Lung (tissue), 12 donors: ENCODE data around the gene ZNF724. TPM values are rescaled to one million over a fixed set of nuclear protein-coding genes. Genes with fewer than 3 reads are reported as not detected.
"Not testable (repeated sequence)": the region's sequence is repeated elsewhere in the genome, so short reads cannot be mapped to it uniquely, and the experiment has no call there.

Experiments used
- ATAC-seq: fragments of 200-7000 bp; cut with Tn5 transposase; one replicate; pipeline ENCODE4 v1.9.1; 2020; ENCODE audit warnings: moderate number of reproducible peaks; ENCODE audit not compliant: insufficient read depth, low FRiP score
- DNase-seq, 3 donors: peaks; one replicate each; pipeline ENCODE4 v3.0.0-alpha.2; 2013 to 2017
- H3K27ac ChIP-seq, 2 donors: one replicate each; pipeline ENCODE4 v1.5.1; 2013; ENCODE audit warnings: mild to moderate bottlenecking in 2 of 2, moderate library complexity in 2 of 2, control low read depth in 1 of 2, inconsistent platforms in 1 of 2, low read depth in 1 of 2, low read length in 1 of 2
- H3K27me3 ChIP-seq, 3 donors: one replicate each; pipeline ENCODE4 v1.5.1; 2013; ENCODE audit warnings: low read length in 2 of 3; ENCODE audit not compliant: control insufficient read depth in 3 of 3, insufficient read depth in 3 of 3
- H3K36me3 ChIP-seq, 4 donors: one replicate each; pipeline ENCODE4 v1.5.1; 2013; ENCODE audit warnings: low read length in 4 of 4, mild to moderate bottlenecking in 1 of 4, moderate library complexity in 1 of 4; ENCODE audit not compliant: control insufficient read depth in 4 of 4, insufficient read depth in 4 of 4
- H3K4me1 ChIP-seq, 5 donors: one replicate each; pipeline ENCODE4 v1.5.1; 2013; ENCODE audit warnings: low read length in 5 of 5, mild to moderate bottlenecking in 2 of 5, moderate library complexity in 1 of 5; ENCODE audit not compliant: control insufficient read depth in 5 of 5, insufficient read depth in 5 of 5
- H3K4me3 ChIP-seq: one replicate; pipeline ENCODE4 v1.5.1; 2013; ENCODE audit warnings: mild to moderate bottlenecking, control low read depth, moderate library complexity
- H3K9ac ChIP-seq, 2 donors: one replicate each; pipeline ENCODE4 v1.5.1; 2013; ENCODE audit warnings: low read length in 2 of 2, control low read depth in 1 of 2; ENCODE audit not compliant: insufficient read depth in 1 of 2
- H3K9me3 ChIP-seq, 4 donors: one replicate each; pipeline ENCODE4 v1.5.1; 2013; ENCODE audit warnings: low read length in 3 of 4, mild to moderate bottlenecking in 1 of 4, moderate library complexity in 1 of 4; ENCODE audit not compliant: control insufficient read depth in 4 of 4, insufficient read depth in 3 of 4
- WGBS, 2 donors: extraction: QIAGEN DNeasy Blood & Tissue Kit; methylation state at CpG; one replicate each; pipeline ENCODE4 v1.1.7; 2013; 5-methylcytosine and 5-hydroxymethylcytosine counted together
- polyA plus RNA-seq, 2 donors: library from polyadenylated mRNA; stranded (reverse); fragments of 200-250 nt; gene quantifications; one replicate each; pipeline ENCODE4 v1.2.1, GENCODE V29; 2013
- total RNA-seq, 2 donors: library from RNA; depleted of rRNA in 1 of 2; stranded (reverse); fragments of >200 nt in 1 of 2; gene quantifications; one replicate each; pipeline ENCODE4 v1.2.1, GENCODE V29; 2014 to 2021
- TF ChIP-seq, protein P1 (sequence below): IDR thresholded peaks from 2 replicates; pipeline ENCODE4 v1.5.1; 2012; ENCODE audit warnings: mild to moderate bottlenecking; ENCODE audit errors: control extremely low read depth, extremely low read depth
- donor health status: control.
- donor health status: control.
- donor health status: Bipolar disorder and iron deficiency.
- donor health status: healthy.
- donor health status: DM: yes; HTN: yes; CAD: no.

ZNF724 gene
- total and polyA plus RNA-seq, 4 donors = 0.37 to 5.3 (median 2.1) TPM

DNA sequence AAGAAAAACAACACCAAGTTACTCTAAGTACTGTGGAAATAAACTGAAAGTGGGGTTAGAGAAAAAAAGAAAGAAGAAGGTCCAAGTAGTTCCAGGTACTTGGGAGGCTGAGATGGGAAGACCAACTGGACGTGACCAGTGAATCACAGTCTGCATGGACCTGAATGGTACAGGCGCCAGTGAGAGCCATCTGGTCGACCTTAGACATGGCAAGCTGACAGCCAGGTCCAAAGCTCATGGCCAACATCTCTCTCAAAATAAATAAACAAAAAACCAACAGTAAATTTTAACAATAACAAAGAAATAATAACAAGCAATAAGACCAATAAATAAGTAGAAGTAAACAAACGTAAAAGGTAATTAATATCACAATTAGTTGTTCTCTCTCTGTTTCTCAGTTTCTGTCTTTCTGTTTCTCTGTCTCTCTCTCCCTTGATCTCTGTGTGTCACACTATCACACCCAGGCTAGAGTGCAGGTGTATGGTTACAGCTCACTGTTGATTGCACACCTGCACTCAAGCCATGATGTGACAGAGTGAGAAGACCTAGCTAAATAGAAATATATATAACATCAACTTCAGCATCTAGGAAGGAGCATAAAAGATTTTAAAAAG, 31.6 kb upstream of the ZNF724 start:
- TF ChIP-seq, protein P1, sequence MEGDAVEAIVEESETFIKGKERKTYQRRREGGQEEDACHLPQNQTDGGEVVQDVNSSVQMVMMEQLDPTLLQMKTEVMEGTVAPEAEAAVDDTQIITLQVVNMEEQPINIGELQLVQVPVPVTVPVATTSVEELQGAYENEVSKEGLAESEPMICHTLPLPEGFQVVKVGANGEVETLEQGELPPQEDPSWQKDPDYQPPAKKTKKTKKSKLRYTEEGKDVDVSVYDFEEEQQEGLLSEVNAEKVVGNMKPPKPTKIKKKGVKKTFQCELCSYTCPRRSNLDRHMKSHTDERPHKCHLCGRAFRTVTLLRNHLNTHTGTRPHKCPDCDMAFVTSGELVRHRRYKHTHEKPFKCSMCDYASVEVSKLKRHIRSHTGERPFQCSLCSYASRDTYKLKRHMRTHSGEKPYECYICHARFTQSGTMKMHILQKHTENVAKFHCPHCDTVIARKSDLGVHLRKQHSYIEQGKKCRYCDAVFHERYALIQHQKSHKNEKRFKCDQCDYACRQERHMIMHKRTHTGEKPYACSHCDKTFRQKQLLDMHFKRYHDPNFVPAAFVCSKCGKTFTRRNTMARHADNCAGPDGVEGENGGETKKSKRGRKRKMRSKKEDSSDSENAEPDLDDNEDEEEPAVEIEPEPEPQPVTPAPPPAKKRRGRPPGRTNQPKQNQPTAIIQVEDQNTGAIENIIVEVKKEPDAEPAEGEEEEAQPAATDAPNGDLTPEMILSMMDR = no peak
- H3K9me3 ChIP-seq = no peaks in the 10 kb centered on the region
- 87 to 93% methylated on average over 4 of the region's 4 CpGs for WGBS, 2 donors
- no peak for ATAC-seq
- no peaks in the 10 kb centered on the region for H3K36me3 ChIP-seq
- H3K4me3 ChIP-seq = no peak overlapping the region
- no peaks in the 10 kb centered on the region for H3K4me1 ChIP-seq
- H3K9ac ChIP-seq = no peak overlapping the region
- H3K27me3 ChIP-seq = no peaks in the 10 kb centered on the region
- no peak for DNase-seq
- H3K27ac ChIP-seq = no peak overlapping the region

DNA sequence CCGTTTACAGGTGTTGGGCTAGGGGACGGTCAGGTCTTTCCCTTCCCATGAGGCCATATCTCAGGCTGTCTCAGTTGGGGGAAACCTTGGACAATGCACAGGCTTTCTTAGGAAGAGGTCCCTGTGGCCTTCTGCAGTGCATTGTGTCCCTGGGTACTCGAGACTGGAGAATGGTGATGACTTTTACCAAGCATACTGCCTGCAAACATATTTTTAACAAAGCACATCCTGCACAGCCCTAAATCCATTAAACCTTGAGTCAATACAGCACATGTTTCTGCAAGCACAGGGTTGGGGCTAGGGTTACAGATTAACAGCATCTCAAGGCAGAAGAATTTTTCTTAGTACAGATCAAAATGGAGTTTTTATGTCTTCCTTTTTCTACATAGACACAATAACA, 27.9 kb upstream of the ZNF724 start:
- H3K4me1 ChIP-seq, H3K27ac ChIP-seq, ATAC-seq, H3K4me3 ChIP-seq, H3K9ac ChIP-seq, H3K9me3 ChIP-seq, H3K27me3 ChIP-seq, H3K36me3 ChIP-seq, DNase-seq: not testable (repeated sequence)
- 60 to 66% methylated on average over 3 of the region's 3 CpGs for WGBS, 2 donors

DNA sequence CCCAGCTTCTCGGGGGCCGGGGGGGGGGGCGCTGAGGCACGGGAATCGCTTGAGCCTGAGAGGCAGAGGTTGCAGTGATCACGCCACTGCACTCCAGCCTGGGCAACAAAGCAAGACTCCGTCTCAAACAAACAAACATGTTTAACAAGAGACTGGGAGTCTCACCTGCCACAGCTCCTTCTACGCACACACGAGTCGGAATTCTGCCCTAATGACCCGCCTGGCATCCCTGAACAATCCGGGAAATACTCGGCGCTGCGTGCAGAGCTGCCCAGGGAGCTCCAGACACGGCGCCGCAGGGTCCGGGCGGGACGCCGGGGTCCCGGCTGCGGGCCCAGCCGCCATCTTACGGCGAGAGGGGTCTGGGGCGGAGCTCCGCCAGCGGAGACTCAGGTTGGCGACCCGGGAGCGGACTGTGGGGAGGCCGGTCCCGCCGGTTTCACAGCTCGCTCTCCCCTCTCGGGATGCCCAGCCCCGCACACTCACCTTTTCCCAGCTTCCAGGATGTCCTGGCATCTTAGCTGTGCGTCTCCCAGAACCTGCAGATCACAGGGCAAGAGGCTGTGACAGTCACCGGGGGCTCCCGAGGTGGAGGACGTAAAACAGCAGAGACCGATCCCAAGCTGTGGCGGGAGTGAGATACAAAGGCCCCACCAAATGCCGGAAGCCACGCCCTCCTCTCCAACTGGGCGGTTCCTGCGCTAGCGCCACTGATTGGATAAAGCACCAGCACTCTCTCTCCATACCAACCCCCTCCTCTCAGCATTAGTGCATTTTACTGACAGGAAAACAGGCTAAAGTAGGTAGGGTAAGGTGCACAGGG, 23.6 kb upstream of the ZNF724 start:
- H3K4me1 ChIP-seq = peaks cover 0 to 8% (median 0%) of the 10 kb centered on the region in 5 donors
- TF ChIP-seq, protein P1 = no peak
- ATAC-seq (peak; percentile 99), DNase-seq (peak; percentile 94 to 96 (median 95))
- H3K27me3 ChIP-seq = no peaks in the 10 kb centered on the region
- H3K4me3 ChIP-seq = peak overlapping the region; percentile 87
- peaks cover 0 to 7% (median 3%) of the 10 kb centered on the region in 4 donors for H3K36me3 ChIP-seq
- peak overlapping the region; percentile 90 to 95 for H3K9ac ChIP-seq
- peak overlapping the region; percentile 59 to 86 for H3K27ac ChIP-seq
- no peaks in the 10 kb centered on the region for H3K9me3 ChIP-seq
- 0% methylated on average over 41 to 50 of the region's 50 CpGs for WGBS, 2 donors

DNA sequence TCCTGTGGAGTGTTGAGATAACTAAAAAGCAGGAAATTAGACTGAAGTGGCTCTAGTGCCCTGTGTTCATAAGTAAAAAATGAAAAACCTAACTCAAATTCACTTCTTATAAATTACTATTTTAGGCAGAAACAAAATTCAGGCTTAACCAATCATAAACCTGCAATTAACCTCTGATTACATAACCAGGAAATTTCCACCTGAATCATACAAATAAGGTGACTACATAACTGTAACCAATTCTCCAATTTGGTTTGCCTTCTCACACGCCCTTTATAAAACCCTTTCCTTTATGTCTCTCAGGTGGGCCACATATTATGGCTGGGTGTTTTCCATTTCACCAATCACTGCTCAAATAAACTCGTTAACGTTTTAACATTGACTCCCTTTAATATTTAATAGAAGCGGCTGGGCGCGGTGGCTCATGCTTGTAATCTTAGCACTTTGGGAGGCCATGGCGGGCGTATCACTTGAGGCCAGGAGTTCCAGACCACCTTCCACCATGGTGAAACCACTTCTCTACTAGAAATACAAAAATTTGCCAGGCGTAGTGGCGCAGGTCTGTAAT, 22.9 kb upstream of the ZNF724 start:
- TF ChIP-seq, protein P1 = no peak
- Histone ChIP-seq H3K36me3 (peaks cover 0 to 7% (median 3%) of the 10 kb centered on the region in 4 donors), H3K27me3 (no peaks in the 10 kb centered on the region), H3K4me1 (peaks cover 0 to 8% (median 0%) of the 10 kb centered on the region in 5 donors), H3K9me3 (no peaks in the 10 kb centered on the region), H3K9ac (peak overlapping the region; percentile 90 to 95), H3K27ac (peak overlapping the region; percentile 37 to 86), H3K4me3 (peak overlapping the region; percentile 87)
- DNase-seq = peak in 1 of 3 donors; percentile 43
- ATAC-seq = no peak
- WGBS, 2 donors = 1% methylated on average over 10 of the region's 10 CpGs
